ENCODE results near the gene SLC35F4.
"Not testable (repeated sequence)": the region's sequence is repeated elsewhere in the genome, so short reads cannot be mapped to it uniquely, and the experiment has no call there.

The SLC35F4 gene

GRCh38 chr14:57865403-57866198 is at the start of gene SLC35F4:
TSS of gene SLC35F4 (minus strand) at chr14:57866092.
- DNase-seq, result peak; percentile 60

GRCh38 chr14:57909626-57910025 is 43.7 kb upstream of the SLC35F4 start:
- DNase-seq, result no peak

DNA sequence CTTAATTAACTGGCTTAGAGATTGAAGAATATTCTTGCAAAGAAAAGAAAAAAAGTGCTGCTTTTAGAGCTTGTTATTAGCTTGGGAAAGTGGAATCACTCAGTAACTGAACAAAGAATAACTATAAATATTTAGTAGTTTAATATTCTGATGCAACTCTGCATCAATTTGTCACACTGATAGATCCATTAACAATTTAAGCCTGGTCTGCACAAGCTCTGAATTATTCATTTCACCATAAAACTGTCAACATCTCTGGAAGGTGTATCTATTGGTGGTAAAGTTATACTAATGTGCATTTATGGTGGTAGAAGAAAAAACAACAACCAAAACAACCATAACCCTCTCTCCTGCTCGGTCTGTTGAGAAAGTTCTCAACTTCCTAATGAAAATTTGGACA is 38.1 kb upstream of the SLC35F4 start:
- no peak for DNase-seq

GRCh38 chr14:57898837-57899572 is 33.1 kb upstream of the SLC35F4 start:
- DNase-seq, result no peak

- no peak for DNase-seq
These were observed 31.4 kb upstream of the SLC35F4 start for GRCh38 chr14:57897144-57897748.

- peak; percentile 41 for DNase-seq
These were observed 23.4 kb upstream of the SLC35F4 start for GRCh38 chr14:57889245-57889644.

GRCh38 chr14:57884175-57884574 is 18.3 kb upstream of the SLC35F4 start:
- no peak for DNase-seq

GRCh38 chr14:57883061-57883460 is 17.2 kb upstream of the SLC35F4 start:
- DNase-seq, result no peak

- no peak for DNase-seq
These were observed 13.6 kb upstream of the SLC35F4 start for GRCh38 chr14:57879516-57879915.

DNA sequence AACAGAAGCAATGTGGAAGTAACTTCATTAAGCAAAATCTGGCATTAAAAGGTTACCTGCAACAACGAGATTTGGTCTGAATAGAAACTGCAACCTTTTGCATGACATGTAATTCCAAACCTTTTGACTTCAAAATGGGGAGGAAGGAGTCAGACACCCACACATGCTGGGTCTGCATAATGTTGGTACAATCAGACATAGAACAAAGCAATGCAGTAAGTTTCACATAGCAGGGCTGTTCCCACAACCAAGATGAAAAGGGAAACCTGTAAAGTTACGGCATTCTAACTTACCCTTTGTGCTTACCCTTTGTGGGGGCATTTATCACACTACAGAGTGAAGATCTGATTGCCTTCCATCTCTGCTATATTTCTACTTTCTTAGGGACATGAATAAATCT is 10.1 kb upstream of the SLC35F4 start:
- DNase-seq, result no peak

GRCh38 chr14:57875296-57875695 is 9.4 kb upstream of the SLC35F4 start:
- DNase-seq, result no peak

DNA sequence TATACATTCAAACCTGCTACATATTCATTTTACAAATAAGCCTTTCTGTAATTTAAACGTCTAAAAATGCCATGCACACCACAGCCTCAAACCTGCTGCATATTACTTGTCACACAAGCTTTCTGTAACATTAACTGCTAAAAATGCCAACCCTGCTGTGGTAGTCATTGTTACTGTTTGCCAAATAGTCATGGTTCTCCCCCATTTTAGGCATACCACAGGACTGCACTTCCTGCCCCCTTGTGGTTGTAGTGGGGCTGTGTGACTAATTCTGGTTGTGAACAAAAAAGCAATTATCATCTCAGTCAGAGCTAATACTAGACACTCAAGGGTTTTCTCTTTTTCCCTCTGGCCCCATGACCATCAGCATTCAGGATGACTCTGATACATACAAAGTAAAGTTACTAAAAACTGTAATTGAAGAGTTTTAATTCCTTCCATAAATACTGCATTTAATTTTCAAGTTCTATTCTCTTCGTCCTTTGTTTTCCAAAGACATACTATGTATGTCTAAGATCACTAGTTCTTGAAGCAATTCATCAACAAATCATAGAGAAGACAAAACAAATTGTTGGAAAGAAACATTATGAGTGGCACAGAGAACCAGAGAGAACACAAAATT is 5.7 kb upstream of the SLC35F4 start:
- no peak for DNase-seq

DNA sequence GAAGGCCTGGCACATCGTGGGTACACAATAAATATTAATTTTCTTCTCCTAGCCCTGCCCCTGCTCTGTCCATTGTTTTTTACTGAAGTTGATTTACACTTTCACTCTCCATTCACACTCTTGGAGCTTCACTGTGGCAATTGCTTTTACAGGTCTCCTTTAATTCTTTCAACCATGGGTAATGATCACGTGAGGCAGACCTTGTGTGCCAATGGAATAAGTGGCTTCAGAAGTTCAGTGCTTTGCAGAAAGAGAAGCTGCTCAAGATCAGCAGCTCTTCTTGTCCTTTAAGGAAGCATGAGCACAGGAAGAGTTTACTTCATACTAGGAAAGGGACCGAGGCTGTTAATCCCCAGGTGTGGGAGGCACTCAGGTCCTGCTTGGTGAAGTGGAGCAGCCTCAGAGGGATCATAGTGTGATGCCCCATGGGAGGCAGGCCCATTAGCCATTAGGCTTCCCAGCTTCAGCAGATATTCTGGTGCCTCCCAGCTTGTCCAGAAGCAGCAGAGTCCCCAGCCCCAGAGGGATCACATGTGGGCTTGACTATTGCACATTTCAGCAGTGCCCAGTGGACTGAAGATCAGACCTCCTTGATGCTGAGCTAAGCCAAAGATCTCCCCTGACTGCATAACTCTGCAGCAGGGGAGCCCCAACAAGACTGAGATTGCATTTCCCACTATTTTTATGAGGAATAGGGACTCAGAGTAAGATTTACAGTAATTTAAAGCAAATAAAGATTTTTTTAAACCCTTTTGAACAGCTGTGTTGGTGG is 5.0 kb upstream of the SLC35F4 start:
- no peak for DNase-seq

GRCh38 chr14:57869617-57870016 is 3.7 kb upstream of the SLC35F4 start:
- DNase-seq, result no peak

- no peak for DNase-seq
These were observed 360 bp upstream of the SLC35F4 start for GRCh38 chr14:57866199-57866705.

- DNase-seq, result no peak
These were observed 858 bp downstream of the SLC35F4 start for GRCh38 chr14:57865066-57865402.

DNA sequence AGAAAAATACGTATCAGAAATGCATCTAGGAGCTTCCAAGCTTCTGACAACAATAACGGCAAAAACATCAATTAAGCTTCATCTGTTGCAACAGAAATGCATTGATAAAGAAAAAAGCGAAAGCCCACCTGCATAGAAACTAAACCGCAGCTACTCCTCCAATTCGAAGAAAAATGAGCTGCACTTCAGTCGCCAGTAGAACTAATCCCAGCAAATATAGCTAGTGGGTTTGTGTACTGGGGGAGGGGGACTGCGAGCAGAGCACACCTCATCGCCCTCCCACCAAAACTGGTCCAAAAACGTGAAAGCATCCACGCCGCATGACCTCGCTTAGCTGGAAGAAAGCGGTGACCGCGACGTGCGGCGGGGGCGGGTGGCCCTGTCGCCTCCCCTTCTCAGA is 1.2 kb downstream of the SLC35F4 start:
- DNase-seq, result no peak

- no peak for DNase-seq
These were observed 2.4 kb downstream of the SLC35F4 start for GRCh38 chr14:57863471-57863870.

DNA sequence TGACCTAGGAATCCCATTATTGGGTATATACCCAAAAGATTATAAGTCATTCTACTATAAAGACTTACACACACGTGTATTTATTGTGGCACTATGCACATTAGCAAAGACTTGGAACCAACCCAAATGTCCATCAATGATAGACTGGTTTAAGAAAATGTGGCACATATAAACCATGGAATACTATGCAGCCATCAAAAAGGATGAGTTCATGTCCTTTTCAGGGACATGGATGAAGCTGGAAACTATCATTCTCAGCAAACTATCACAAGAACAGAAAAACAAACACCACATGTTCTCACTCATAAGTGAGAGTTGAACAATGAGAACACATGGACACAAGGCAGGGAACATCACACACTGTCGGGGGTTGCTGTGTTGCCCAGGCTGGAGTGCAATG is 10.2 kb downstream of the SLC35F4 start:
- not testable (repeated sequence) for DNase-seq

DNA sequence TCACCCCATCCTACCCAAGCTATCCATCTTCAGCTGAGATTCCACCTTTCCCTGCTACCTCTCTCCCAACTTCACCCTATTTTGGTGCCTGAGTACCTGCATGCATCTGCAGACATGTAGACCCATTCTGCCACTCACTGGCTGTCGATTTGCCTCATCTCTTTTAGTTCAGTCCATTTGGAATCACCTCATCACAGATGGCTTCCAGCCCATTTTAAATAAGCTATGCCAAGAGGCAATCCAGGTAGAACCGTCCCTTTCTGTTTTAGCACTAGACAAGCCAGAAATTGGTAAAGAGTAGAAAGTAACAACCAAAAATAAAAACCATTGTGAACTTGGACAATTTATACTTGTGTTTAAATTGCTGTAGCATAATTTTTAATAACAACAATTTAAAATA is 11.3 kb downstream of the SLC35F4 start:
- no peak for DNase-seq

GRCh38 chr14:57851354-57851753 is 14.5 kb downstream of the SLC35F4 start:
- DNase-seq, result no peak

- DNase-seq, result no peak
These were observed 17.1 kb downstream of the SLC35F4 start for GRCh38 chr14:57848786-57849185.

DNA sequence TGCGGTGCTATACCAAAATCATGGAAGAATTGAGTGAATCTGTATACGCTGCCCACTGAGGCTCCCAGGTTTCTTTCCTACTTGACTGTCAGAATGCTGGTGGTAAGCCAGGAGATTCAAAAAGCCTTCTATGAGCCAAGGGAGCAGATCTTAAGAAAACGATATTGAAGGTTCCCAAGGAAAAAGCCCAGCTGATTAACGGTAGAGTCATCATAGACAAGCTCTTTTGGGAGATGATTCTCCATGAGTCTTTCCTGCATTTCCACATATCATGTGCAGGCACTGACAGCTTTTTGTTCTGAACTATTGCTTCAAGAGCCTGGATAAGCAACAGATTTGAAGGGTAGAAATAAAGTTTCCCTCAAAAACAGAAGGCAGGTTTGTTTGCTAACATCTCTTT is 17.5 kb downstream of the SLC35F4 start:
- DNase-seq, result no peak

Measured in femur (tissue), 1 donor.